HG03342 (cell line): ENCODE data around the gene GRB2.
"Not testable (repeated sequence)": the region's sequence is repeated elsewhere in the genome, so short reads cannot be mapped to it uniquely, and the experiment has no call there.

Source experiments
- ATAC-seq: cut with Tn5 transposase; IDR thresholded peaks from one replicate; pipeline ENCODE4 v1.9.1; 2021; ENCODE audit warnings: mild to moderate bottlenecking, moderate library complexity; ENCODE audit not compliant: unreplicated experiment

GRB2 gene

GRCh38 chr17:75289832-75290337 lies 115.6 kb downstream of the GRB2 start:
- peak; percentile 4 for ATAC-seq

GRCh38 chr17:75289115-75289831 lies 116.2 kb downstream of the GRB2 start, which contains the start of gene SLC25A19:
SLC25A19 (minus strand) TSS chr17:75289433; CDS start chr17:75286764, 2,669 bp downstream.
- ATAC-seq: peak; percentile 93

GRCh38 chr17:75288770-75289114 lies 116.7 kb downstream of the GRB2 start:
- ATAC-seq: peak; percentile 17

- no peak for ATAC-seq
Measured at GRCh38 chr17:75288359-75288758, 117.1 kb downstream of the GRB2 start.

- ATAC-seq: no peak
Measured at GRCh38 chr17:75287221-75287620, 118.3 kb downstream of the GRB2 start.

- ATAC-seq: no peak
Measured at GRCh38 chr17:75285123-75285522, 120.4 kb downstream of the GRB2 start.

- ATAC-seq: not testable (repeated sequence)
Measured at GRCh38 chr17:75280189-75280588, 125.3 kb downstream of the GRB2 start.

GRCh38 chr17:75277664-75278071 lies 127.8 kb downstream of the GRB2 start:
- ATAC-seq: no peak

- ATAC-seq: no peak
Measured at GRCh38 chr17:75273977-75274708, 131.3 kb downstream of the GRB2 start.

GRCh38 chr17:75272848-75273184 lies 132.7 kb downstream of the GRB2 start:
- ATAC-seq: no peak

- no peak for ATAC-seq
Measured at GRCh38 chr17:75271955-75272847, 133.3 kb downstream of the GRB2 start.

- ATAC-seq: peak; percentile 73
Measured at GRCh38 chr17:75271233-75271954, 134.1 kb downstream of the GRB2 start.

GRCh38 chr17:75270966-75271232 lies 134.6 kb downstream of the GRB2 start, which contains the start of gene MIF4GD:
MIF4GD (minus strand) TSS chr17:75271231; CDS start chr17:75270195, 1,036 bp downstream.
- no peak for ATAC-seq

GRCh38 chr17:75270218-75270965 lies 135.1 kb downstream of the GRB2 start:
- peak; percentile 34 for ATAC-seq

- no peak for ATAC-seq
Measured at GRCh38 chr17:75269844-75270217, 135.6 kb downstream of the GRB2 start.
